Muscle layer of colon (tissue), 2 donors: Measurements from ENCODE around the gene LYPD5.
"Not testable (repeated sequence)": the region's sequence is repeated elsewhere in the genome, so short reads cannot be mapped to it uniquely, and the experiment has no call there.

Source experiments
- H3K27ac ChIP-seq: one replicate; pipeline ENCODE4 v1.7.0; 2013; ENCODE audit warnings: low read depth, mild to moderate bottlenecking, low read length, moderate library complexity
- H3K27me3 ChIP-seq, 2 donors: one replicate each; pipeline ENCODE4 v1.7.0; 2013; ENCODE audit warnings: low read length in 2 of 2, mild to moderate bottlenecking in 2 of 2; ENCODE audit not compliant: insufficient read depth in 2 of 2, control insufficient read depth in 1 of 2
- H3K36me3 ChIP-seq: one replicate; pipeline ENCODE4 v1.7.0; 2013; ENCODE audit warnings: mild to moderate bottlenecking, low read length; ENCODE audit not compliant: insufficient read depth
- H3K4me1 ChIP-seq: one replicate; pipeline ENCODE4 v1.7.0; 2013; ENCODE audit warnings: mild to moderate bottlenecking, low read length; ENCODE audit not compliant: insufficient read depth
- H3K4me3 ChIP-seq, 2 donors: one replicate each; pipeline ENCODE4 v1.7.0; 2013; ENCODE audit warnings: low read length in 2 of 2, low read depth in 1 of 2, mild to moderate bottlenecking in 1 of 2, moderate library complexity in 1 of 2
- H3K9ac ChIP-seq: one replicate; pipeline ENCODE4 v1.7.0; 2013; ENCODE audit warnings: low read length
- H3K9me3 ChIP-seq: one replicate; pipeline ENCODE4 v1.7.0; 2013; ENCODE audit warnings: mild to moderate bottlenecking, low read length
- donor health status: abdominal sarcoma.
- donor health status: Adenocarcinoma of cecum.

The LYPD5 gene

GRCh38 chr19:43820098-43820883 is 18.0 kb upstream of the LYPD5 start:
- H3K9ac ChIP-seq: no peak overlapping the region

GRCh38 chr19:43818500-43818899 is 16.3 kb upstream of the LYPD5 start:
- no peak overlapping the region for H3K4me3 ChIP-seq
- H3K36me3 ChIP-seq: no peaks in the 10 kb centered on the region
- H3K27me3 ChIP-seq: peaks cover 0 to 8% of the 10 kb centered on the region in 2 donors
- no peaks in the 10 kb centered on the region for H3K9me3 ChIP-seq
- no peak overlapping the region for H3K9ac ChIP-seq
- no peaks in the 10 kb centered on the region for H3K4me1 ChIP-seq
- H3K27ac ChIP-seq: no peak overlapping the region

More at GRCh38 chr19:43820098-43820883, 18.0 kb upstream of the LYPD5 start:
- Histone ChIP-seq H3K4me1 (no peaks in the 10 kb centered on the region), H3K4me3 (peak overlapping the region; percentile 51 to 62), H3K27me3 (peaks cover 0 to 8% of the 10 kb centered on the region in 2 donors), H3K9me3 (no peaks in the 10 kb centered on the region), H3K27ac (no peak overlapping the region), H3K36me3 (no peaks in the 10 kb centered on the region)

- H3K9me3 ChIP-seq, H3K9ac ChIP-seq, H3K4me3 ChIP-seq, H3K4me1 ChIP-seq, H3K36me3 ChIP-seq, H3K27me3 ChIP-seq, H3K27ac ChIP-seq: not testable (repeated sequence)
Measured at GRCh38 chr19:43817454-43817853, 15.2 kb upstream of the LYPD5 start.

GRCh38 chr19:43814663-43815352 is 12.6 kb upstream of the LYPD5 start:
- Histone ChIP-seq H3K4me1 (no peaks in the 10 kb centered on the region), H3K9me3 (no peaks in the 10 kb centered on the region), H3K36me3 (no peaks in the 10 kb centered on the region), H3K9ac (no peak overlapping the region), H3K27ac (no peak overlapping the region), H3K4me3 (no peak overlapping the region), H3K27me3 (no peaks in the 10 kb centered on the region)

- Histone ChIP-seq H3K4me1 (no peaks in the 10 kb centered on the region), H3K27ac (no peak overlapping the region), H3K4me3 (no peak overlapping the region), H3K36me3 (no peaks in the 10 kb centered on the region), H3K9ac (no peak overlapping the region), H3K27me3 (no peaks in the 10 kb centered on the region), H3K9me3 (no peaks in the 10 kb centered on the region)
Measured at GRCh38 chr19:43812688-43813087, 10.4 kb upstream of the LYPD5 start.

GRCh38 chr19:43812259-43812658 is 10.0 kb upstream of the LYPD5 start:
- no peaks in the 10 kb centered on the region for H3K9me3 ChIP-seq

GRCh38 chr19:43811837-43812236 is 9.6 kb upstream of the LYPD5 start:
- no peaks in the 10 kb centered on the region for H3K4me1 ChIP-seq
- no peak overlapping the region for H3K27ac ChIP-seq
- no peak overlapping the region for H3K4me3 ChIP-seq
- no peak overlapping the region for H3K9ac ChIP-seq
- H3K27me3 ChIP-seq: no peaks in the 10 kb centered on the region
- H3K9me3 ChIP-seq: no peaks in the 10 kb centered on the region
- H3K36me3 ChIP-seq: no peaks in the 10 kb centered on the region

More at GRCh38 chr19:43812259-43812658, 10.0 kb upstream of the LYPD5 start:
- Histone ChIP-seq H3K36me3 (no peaks in the 10 kb centered on the region), H3K9ac (no peak overlapping the region), H3K27ac (no peak overlapping the region), H3K4me3 (no peak overlapping the region), H3K4me1 (no peaks in the 10 kb centered on the region), H3K27me3 (no peaks in the 10 kb centered on the region)

- no peaks in the 10 kb centered on the region for H3K4me1 ChIP-seq
- no peaks in the 10 kb centered on the region for H3K36me3 ChIP-seq
- no peak overlapping the region for H3K4me3 ChIP-seq
- H3K27ac ChIP-seq: no peak overlapping the region
- H3K27me3 ChIP-seq: no peaks in the 10 kb centered on the region
- no peaks in the 10 kb centered on the region for H3K9me3 ChIP-seq
- no peak overlapping the region for H3K9ac ChIP-seq
Measured at GRCh38 chr19:43809762-43810696, 7.8 kb upstream of the LYPD5 start.

- Histone ChIP-seq H3K4me1 (no peaks in the 10 kb centered on the region), H3K4me3 (no peak overlapping the region), H3K9ac (no peak overlapping the region), H3K36me3 (no peaks in the 10 kb centered on the region), H3K27me3 (no peaks in the 10 kb centered on the region), H3K9me3 (no peaks in the 10 kb centered on the region), H3K27ac (no peak overlapping the region)
Measured at GRCh38 chr19:43807651-43808050, 5.4 kb upstream of the LYPD5 start.

- Histone ChIP-seq H3K27ac (no peak overlapping the region), H3K9ac (no peak overlapping the region), H3K4me3 (no peak overlapping the region), H3K9me3 (no peaks in the 10 kb centered on the region), H3K36me3 (no peaks in the 10 kb centered on the region), H3K27me3 (no peaks in the 10 kb centered on the region), H3K4me1 (no peaks in the 10 kb centered on the region)
Measured at GRCh38 chr19:43806848-43807247, 4.6 kb upstream of the LYPD5 start.

GRCh38 chr19:43806401-43806800 is 4.2 kb upstream of the LYPD5 start:
- not testable (repeated sequence) for H3K27me3 ChIP-seq, H3K36me3 ChIP-seq, H3K9ac ChIP-seq, H3K9me3 ChIP-seq, H3K4me1 ChIP-seq, H3K27ac ChIP-seq, H3K4me3 ChIP-seq
